ENCODE measurements around the gene TMEM250. TPM values are rescaled to one million over a fixed set of nuclear protein-coding genes. Genes with fewer than 3 reads are reported as not detected.
A peak's percentile ranks its signal among the peaks of the same experiment; 100 is the strongest.

TMEM250 gene
- total RNA-seq, 1 experiment from 2014 or later = 37.5 TPM

DNA sequence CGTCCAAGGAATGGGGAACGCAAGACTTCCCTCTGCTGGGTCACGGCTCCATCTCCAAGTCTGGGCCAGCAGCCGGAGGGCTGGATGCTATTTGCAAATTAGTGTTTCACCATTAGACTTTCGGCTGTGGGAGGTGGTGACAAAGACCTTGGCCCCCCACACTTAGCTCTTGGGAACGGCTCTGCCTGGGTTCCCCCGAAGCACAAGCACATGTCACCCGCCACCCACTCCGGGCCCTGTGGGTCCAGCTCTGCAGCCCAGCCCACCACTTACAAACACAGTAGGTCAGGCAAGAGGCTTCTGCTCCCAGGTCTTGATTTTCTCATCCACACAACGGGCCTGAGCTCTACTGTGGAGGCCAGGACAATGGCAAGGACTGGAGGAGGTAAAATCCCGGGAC, 25.8 kb upstream of the TMEM250 start:
- POLR2A ChIA-PET = no interaction called here
- no peak overlapping the region for H3K9ac ChIP-seq (ENCODE audit: low read length)
- no peaks in the 10 kb centered on the region for H3K9me2 ChIP-seq (ENCODE audit: insufficient read depth)
- H3K79me2 ChIP-seq (ENCODE audit: insufficient read depth, low read length) = no peaks in the 10 kb centered on the region
- no TSS peak for BruUV-seq (replicated peaks)
- DNase-seq (ENCODE audit: low read depth, low spot score) (no peak), ATAC-seq (no peak)
- no peak overlapping the region for H3K4me2 ChIP-seq (ENCODE audit: low read length)
- RAD21 ChIA-PET (ENCODE audit: low non-redundant PET in 1 of 2, low total read pairs in 2 of 2, uncharacterized antibody in 2 of 2, unreplicated experiment in 2 of 2) = no interaction called here
- H3K4me1 ChIP-seq (ENCODE audit: control insufficient read depth in 1 of 2, insufficient read depth in 2 of 2, low read length in 2 of 2) = no peaks in the 10 kb centered on the region
- CTCF ChIA-PET = no interaction called here
- H3K27ac ChIP-seq (ENCODE audit: low read depth, low read length) = no peak overlapping the region
- no peak overlapping the region for H3K4me3 ChIP-seq (replicated peaks in 1 of 2; ENCODE audit: low read depth in 1 of 2, low read length in 2 of 2)
- no peaks in the 10 kb centered on the region for H4K20me1 ChIP-seq (ENCODE audit: insufficient read depth)
- no peak overlapping the region for H2AFZ ChIP-seq (ENCODE audit: low read depth, low read length, poor library complexity, severe bottlenecking)
- TF ChIP-seq, protein P1, sequence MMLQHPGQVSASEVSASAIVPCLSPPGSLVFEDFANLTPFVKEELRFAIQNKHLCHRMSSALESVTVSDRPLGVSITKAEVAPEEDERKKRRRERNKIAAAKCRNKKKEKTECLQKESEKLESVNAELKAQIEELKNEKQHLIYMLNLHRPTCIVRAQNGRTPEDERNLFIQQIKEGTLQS (IDR thresholded peaks at IDR 0.05) = no peak
- TF ChIP-seq POLR2A (IDR thresholded peaks at IDR 0.05; ENCODE audit: borderline replicate concordance, extremely low read depth, insufficient read depth, insufficient read length) (no peak), POLR2AphosphoS5 (IDR thresholded peaks at IDR 0.05; ENCODE audit: low read depth, low read length) (no peak)
- TF ChIP-seq, protein P2, sequence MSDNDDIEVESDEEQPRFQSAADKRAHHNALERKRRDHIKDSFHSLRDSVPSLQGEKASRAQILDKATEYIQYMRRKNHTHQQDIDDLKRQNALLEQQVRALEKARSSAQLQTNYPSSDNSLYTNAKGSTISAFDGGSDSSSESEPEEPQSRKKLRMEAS (IDR thresholded peaks at IDR 0.05) = no peak
- H3K36me3 ChIP-seq (ENCODE audit: control insufficient read depth in 1 of 2, insufficient read depth in 2 of 2, low read length in 2 of 2) = no peaks in the 10 kb centered on the region
- intact Hi-C loops (cut with micrococcal nuclease) = no loop called here
- H3K27me3 ChIP-seq (ENCODE audit: insufficient read depth, low read length) = no peaks in the 10 kb centered on the region
- no peaks in the 10 kb centered on the region for H3K9me3 ChIP-seq (ENCODE audit: control insufficient read depth in 1 of 2, insufficient read depth in 1 of 2, low read depth in 1 of 2, low read length in 2 of 2)

DNA sequence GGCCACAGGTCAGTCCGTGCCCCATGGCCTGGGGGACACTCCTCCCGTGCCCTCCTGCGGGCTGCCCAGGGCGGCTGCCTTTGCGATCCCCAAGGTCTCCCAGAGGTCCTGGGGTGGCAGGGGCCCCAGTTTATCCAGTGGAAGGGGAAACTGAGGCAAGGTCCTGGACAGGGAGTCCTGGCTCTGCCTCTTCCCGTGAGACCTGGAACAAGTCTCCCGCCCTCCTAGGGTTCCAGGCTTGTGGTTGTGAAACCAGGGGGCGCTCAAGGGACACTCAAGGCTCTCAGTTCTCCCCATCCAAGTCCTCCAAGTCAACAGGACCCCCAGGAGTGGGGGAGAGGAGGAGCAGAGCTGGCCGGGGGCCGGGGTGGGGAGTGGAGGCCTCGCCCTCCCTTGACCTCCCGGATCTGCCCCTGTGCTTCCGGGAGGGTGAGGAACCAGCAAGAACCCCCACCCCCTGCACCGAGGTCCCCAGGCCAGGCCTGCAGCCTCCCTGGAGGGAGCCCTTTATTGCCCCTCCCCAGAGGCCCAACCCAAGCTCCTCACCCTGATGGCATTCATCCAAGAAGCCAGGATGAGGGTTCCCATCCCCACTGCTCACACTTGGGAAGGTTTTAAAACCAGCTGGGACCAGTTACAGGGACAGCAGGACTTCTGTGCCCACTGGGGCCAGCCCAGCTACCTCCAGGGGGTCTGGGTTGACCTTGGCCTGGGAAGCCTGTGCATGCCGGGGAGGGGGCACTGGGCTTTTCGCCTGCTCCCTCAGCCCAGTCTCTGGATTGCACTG, 24.7 kb upstream of the TMEM250 start:
- RAD21 ChIA-PET (ENCODE audit: low non-redundant PET in 1 of 2, low total read pairs in 2 of 2, uncharacterized antibody in 2 of 2, unreplicated experiment in 2 of 2) = no interaction called here
- H2AFZ ChIP-seq (ENCODE audit: low read depth, low read length, poor library complexity, severe bottlenecking) = no peak overlapping the region
- no TSS peak for BruUV-seq (replicated peaks)
- no peak overlapping the region for H3K4me3 ChIP-seq (replicated peaks in 1 of 2; ENCODE audit: low read depth in 1 of 2, low read length in 2 of 2)
- H3K36me3 ChIP-seq (ENCODE audit: control insufficient read depth in 1 of 2, insufficient read depth in 2 of 2, low read length in 2 of 2) = no peaks in the 10 kb centered on the region
- DNase-seq (ENCODE audit: low read depth, low spot score) = no peak
- peaks cover 0 to 4% of the 10 kb centered on the region in 2 experiments; a peak in 1 of 4 replicates for H3K4me1 ChIP-seq (ENCODE audit: control insufficient read depth in 1 of 2, insufficient read depth in 2 of 2, low read length in 2 of 2)
- H3K9me3 ChIP-seq (ENCODE audit: control insufficient read depth in 1 of 2, insufficient read depth in 1 of 2, low read depth in 1 of 2, low read length in 2 of 2) = no peaks in the 10 kb centered on the region
- H3K9ac ChIP-seq (ENCODE audit: low read length) = no peak overlapping the region
- H3K27ac ChIP-seq (ENCODE audit: low read depth, low read length) = no peak overlapping the region
- H3K27me3 ChIP-seq (ENCODE audit: insufficient read depth, low read length) = no peaks in the 10 kb centered on the region
- POLR2A ChIA-PET = interaction anchor here (1.0 kb wide), 1 partner anchor 33 kb away, joined by 3 read pairs; no protein-coding TSS in a partner anchor
- TF ChIP-seq RAD21 (IDR thresholded peaks at IDR 0.05; ENCODE audit: low read depth) = peak; percentile 79
- no peak for TF ChIP-seq ZFX (IDR thresholded peaks at IDR 0.05)
- no peak for TF ChIP-seq SIN3A (IDR thresholded peaks at IDR 0.05; ENCODE audit: low read depth)
- TF ChIP-seq YY1 (IDR thresholded peaks at IDR 0.05; ENCODE audit: extremely low read depth, insufficient replicate concordance, low read depth, low read length) = no peak
- no peak for TF ChIP-seq EZH2phosphoT487 (IDR thresholded peaks at IDR 0.05; ENCODE audit: borderline replicate concordance)
- TF ChIP-seq POLR2A (IDR thresholded peaks at IDR 0.05; ENCODE audit: borderline replicate concordance, extremely low read depth, insufficient read depth, insufficient read length) = no peak
- no peak for TF ChIP-seq EZH2 (IDR thresholded peaks at IDR 0.05)
- no peak for TF ChIP-seq ZNF274 (IDR thresholded peaks at IDR 0.05; ENCODE audit: low read depth, low read length)
- TF ChIP-seq, protein P3, sequence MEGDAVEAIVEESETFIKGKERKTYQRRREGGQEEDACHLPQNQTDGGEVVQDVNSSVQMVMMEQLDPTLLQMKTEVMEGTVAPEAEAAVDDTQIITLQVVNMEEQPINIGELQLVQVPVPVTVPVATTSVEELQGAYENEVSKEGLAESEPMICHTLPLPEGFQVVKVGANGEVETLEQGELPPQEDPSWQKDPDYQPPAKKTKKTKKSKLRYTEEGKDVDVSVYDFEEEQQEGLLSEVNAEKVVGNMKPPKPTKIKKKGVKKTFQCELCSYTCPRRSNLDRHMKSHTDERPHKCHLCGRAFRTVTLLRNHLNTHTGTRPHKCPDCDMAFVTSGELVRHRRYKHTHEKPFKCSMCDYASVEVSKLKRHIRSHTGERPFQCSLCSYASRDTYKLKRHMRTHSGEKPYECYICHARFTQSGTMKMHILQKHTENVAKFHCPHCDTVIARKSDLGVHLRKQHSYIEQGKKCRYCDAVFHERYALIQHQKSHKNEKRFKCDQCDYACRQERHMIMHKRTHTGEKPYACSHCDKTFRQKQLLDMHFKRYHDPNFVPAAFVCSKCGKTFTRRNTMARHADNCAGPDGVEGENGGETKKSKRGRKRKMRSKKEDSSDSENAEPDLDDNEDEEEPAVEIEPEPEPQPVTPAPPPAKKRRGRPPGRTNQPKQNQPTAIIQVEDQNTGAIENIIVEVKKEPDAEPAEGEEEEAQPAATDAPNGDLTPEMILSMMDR (IDR thresholded peaks at IDR 0.05 in 2 of 3, conservative IDR thresholded peaks at IDR 0.05 in 1 of 3; ENCODE audit: borderline replicate concordance in 1 of 3, insufficient read depth in 1 of 3, low read depth in 2 of 3, low read length in 2 of 3) = peak; percentile 56 to 71 (median 64); a peak in 5 of 6 replicates
- no peak for TF ChIP-seq FOSL1 (IDR thresholded peaks at IDR 0.05; ENCODE audit: low read depth)
- H3K79me2 ChIP-seq (ENCODE audit: insufficient read depth, low read length) = no peaks in the 10 kb centered on the region
- H3K9me2 ChIP-seq (ENCODE audit: insufficient read depth) = no peaks in the 10 kb centered on the region
- no peaks in the 10 kb centered on the region for H4K20me1 ChIP-seq (ENCODE audit: insufficient read depth)
- ATAC-seq = peak; percentile 71
- CTCF ChIA-PET = no interaction called here
- H3K4me2 ChIP-seq (ENCODE audit: low read length) = no peak overlapping the region
- intact Hi-C loops (cut with micrococcal nuclease) = no loop called here
